GM12891 (cell line): ENCODE measurements around the gene TSHZ2.

ENCODE experiments used
- DNase-seq: peaks from one replicate; pipeline ENCODE4 v3.0.0; 2011; ENCODE audit warnings: low spot score; ENCODE audit not compliant: insufficient read length
- FAIRE-seq: peaks from 2 replicates; lab custom pipeline; 2011; peaks lifted over from hg19 to GRCh38; lab: Jason Lieb, UNC
- PAX5 ChIP-seq: IDR thresholded peaks from 2 replicates; pipeline ENCODE4 v1.6.1; 2011; ENCODE audit warnings: low read length, moderate library complexity, mild to moderate bottlenecking; ENCODE audit not compliant: insufficient read depth, severe bottlenecking
- POLR2A ChIP-seq: IDR thresholded peaks from 2 replicates; pipeline ENCODE4 v1.6.1; 2011; ENCODE audit warnings: low read depth, low read length, control low read depth
- POLR2AphosphoS5 ChIP-seq: IDR thresholded peaks from 2 replicates; pipeline ENCODE4 v1.6.1; 2011; ENCODE audit warnings: low read depth, low read length, control low read depth
- POU2F2 ChIP-seq: IDR thresholded peaks from 2 replicates; pipeline ENCODE4 v1.6.1; 2011; ENCODE audit warnings: low read depth, mild to moderate bottlenecking, control low read depth, low read length, moderate library complexity
- SPI1 ChIP-seq: IDR thresholded peaks from 2 replicates; pipeline ENCODE4 v1.6.1; 2011; ENCODE audit warnings: low read depth, low read length, control low read depth
- TAF1 ChIP-seq: IDR thresholded peaks from 2 replicates; pipeline ENCODE4 v1.6.1; 2011; ENCODE audit warnings: low read depth, low read length, control low read depth

Gene TSHZ2

GRCh38 chr20:53037621-53038020 is 65.5 kb downstream of the TSHZ2 start:
- FAIRE-seq (no peak), DNase-seq (no peak)
- TF ChIP-seq POLR2A (no peak), TAF1 (no peak), POU2F2 (no peak), POLR2AphosphoS5 (no peak), PAX5 (no peak), SPI1 (no peak)

GRCh38 chr20:53038299-53038698 is 66.1 kb downstream of the TSHZ2 start:
- TF ChIP-seq POLR2A = no peak
- no peak for TF ChIP-seq SPI1
- no peak for FAIRE-seq
- DNase-seq = no peak

GRCh38 chr20:53040693-53041589 is 68.8 kb downstream of the TSHZ2 start:
- FAIRE-seq (no peak), DNase-seq (no peak)
- TF ChIP-seq POU2F2 (no peak), PAX5 (no peak), SPI1 (no peak), POLR2AphosphoS5 (no peak), TAF1 (no peak), POLR2A (no peak)

GRCh38 chr20:53042521-53042920 is 70.4 kb downstream of the TSHZ2 start:
- FAIRE-seq (no peak), DNase-seq (no peak)
- no peak for TF ChIP-seq POU2F2
- no peak for TF ChIP-seq PAX5
- no peak for TF ChIP-seq POLR2A
- no peak for TF ChIP-seq TAF1
- no peak for TF ChIP-seq POLR2AphosphoS5
- TF ChIP-seq SPI1 = no peak

- TF ChIP-seq SPI1 = no peak
- no peak for TF ChIP-seq PAX5
- TF ChIP-seq POLR2AphosphoS5 = no peak
- no peak for TF ChIP-seq POLR2A
- no peak for TF ChIP-seq TAF1
- TF ChIP-seq POU2F2 = no peak
- FAIRE-seq (no peak), DNase-seq (no peak)
Measured at GRCh38 chr20:53044296-53044695, 72.1 kb downstream of the TSHZ2 start.

- DNase-seq (no peak), FAIRE-seq (no peak)
- TF ChIP-seq POLR2A (no peak), POLR2AphosphoS5 (no peak), TAF1 (no peak)
Measured at GRCh38 chr20:53045941-53046340, 73.8 kb downstream of the TSHZ2 start.

- FAIRE-seq (no peak), DNase-seq (no peak)
- no peak for TF ChIP-seq POU2F2
- no peak for TF ChIP-seq POLR2AphosphoS5
- no peak for TF ChIP-seq PAX5
- TF ChIP-seq TAF1 = no peak
- no peak for TF ChIP-seq POLR2A
- no peak for TF ChIP-seq SPI1
Measured at GRCh38 chr20:53047203-53047602, 75.0 kb downstream of the TSHZ2 start.

- DNase-seq = no peak
- TF ChIP-seq POLR2AphosphoS5 (no peak), PAX5 (no peak), POLR2A (no peak), POU2F2 (no peak)
- FAIRE-seq = no peak
Measured at GRCh38 chr20:53048387-53048786, 76.2 kb downstream of the TSHZ2 start.

- DNase-seq (no peak), FAIRE-seq (no peak)
- TF ChIP-seq POLR2A (no peak), PAX5 (no peak), SPI1 (no peak), POLR2AphosphoS5 (no peak), POU2F2 (no peak), TAF1 (no peak)
Measured at GRCh38 chr20:53050338-53050737, 78.2 kb downstream of the TSHZ2 start.

GRCh38 chr20:53052380-53052779 is 80.2 kb downstream of the TSHZ2 start:
- DNase-seq = no peak
- TF ChIP-seq PAX5 (no peak), POU2F2 (no peak), SPI1 (no peak), TAF1 (no peak), POLR2AphosphoS5 (no peak), POLR2A (no peak)

More at GRCh38 chr20:53052380-53052779, 80.2 kb downstream of the TSHZ2 start:
- no peak for FAIRE-seq
